ENCODE data around the gene DHRS12. TPM values are rescaled to one million over a fixed set of nuclear protein-coding genes. Genes with fewer than 3 reads are reported as not detected.

The DHRS12 gene
- total and polyA plus RNA-seq, 7 donors, result 7.4 to 26.9 (median 15.8) TPM

- intact Hi-C loops (cut with DNase I), result loop anchor here (5.0 kb wide), 2 partner anchors 196 to 311 kb away; partner anchors contain the start of genes ALG11, ATP7B and NEK5
- DNase-seq, result no peak
- H3K27me3 ChIP-seq, result no peaks in the 10 kb centered on the region
- no peak overlapping the region for H3K4me3 ChIP-seq
- H3K9me3 ChIP-seq, result no peaks in the 10 kb centered on the region
- H3K36me3 ChIP-seq, result no peaks in the 10 kb centered on the region
- H3K27ac ChIP-seq, result no peak overlapping the region
- TF ChIP-seq POLR2AphosphoS5 (IDR thresholded peaks at IDR 0.05), result no peak
- no peak for TF ChIP-seq POLR2A (IDR thresholded peaks at IDR 0.05)
- TF ChIP-seq CTCF (IDR thresholded peaks at IDR 0.05), result no peak
- TF ChIP-seq EP300 (IDR thresholded peaks at IDR 0.05), result no peak
- H3K4me1 ChIP-seq, result peaks cover 0 to 23% (median 15%) of the 10 kb centered on the region in 4 donors
- WGBS, 2 donors, result 83 to 89% methylated on average over 19 of the region's 19 CpGs
These were observed 12.8 kb upstream of the DHRS12 start for GRCh38 chr13:51816604-51817249.

- intact Hi-C loops (cut with DNase I), result loop anchor here (1.0 to 5.0 kb wide), 3 partner anchors 16 to 311 kb away; partner anchors contain the start of genes ALG11, ATP7B and NEK5
- H3K9me3 ChIP-seq, result no peaks in the 10 kb centered on the region
- peaks cover 0 to 23% (median 15%) of the 10 kb centered on the region in 4 donors for H3K4me1 ChIP-seq
- peak; percentile 49 for DNase-seq
- no peak overlapping the region for H3K4me3 ChIP-seq
- H3K27me3 ChIP-seq, result no peaks in the 10 kb centered on the region
- 26 to 76% methylated on average over 11 of the region's 11 CpGs for WGBS, 2 donors
- no peak for TF ChIP-seq POLR2A (IDR thresholded peaks at IDR 0.05)
- TF ChIP-seq CTCF (IDR thresholded peaks at IDR 0.05), result no peak
- no peak for TF ChIP-seq POLR2AphosphoS5 (IDR thresholded peaks at IDR 0.05)
- TF ChIP-seq EP300 (IDR thresholded peaks at IDR 0.05), result no peak
- H3K27ac ChIP-seq, result no peak overlapping the region
- no peaks in the 10 kb centered on the region for H3K36me3 ChIP-seq
These were observed 11.9 kb upstream of the DHRS12 start for GRCh38 chr13:51815848-51816247.

- no peak overlapping the region for H3K27ac ChIP-seq
- H3K27me3 ChIP-seq, result no peaks in the 10 kb centered on the region
- no peaks in the 10 kb centered on the region for H3K9me3 ChIP-seq
- intact Hi-C loops (cut with DNase I), result loop anchor here (1.0 to 5.0 kb wide), 3 partner anchors 17 to 312 kb away; partner anchors contain the start of genes ALG11, ATP7B and NEK5
- H3K4me1 ChIP-seq, result peaks cover 0 to 23% (median 15%) of the 10 kb centered on the region in 4 donors
- TF ChIP-seq CTCF (IDR thresholded peaks at IDR 0.05), result peak; percentile 75 to 83 (median 79)
- TF ChIP-seq EP300 (IDR thresholded peaks at IDR 0.05), result no peak
- TF ChIP-seq POLR2AphosphoS5 (IDR thresholded peaks at IDR 0.05), result peak in 1 of 4 donors; percentile 39
- no peak for TF ChIP-seq POLR2A (IDR thresholded peaks at IDR 0.05)
- 22 to 27% methylated on average over 13 of the region's 13 CpGs for WGBS, 2 donors
- H3K4me3 ChIP-seq, result peak overlapping the region; percentile 6 to 25 (median 18)
- peak; percentile 78 for DNase-seq
- no peaks in the 10 kb centered on the region for H3K36me3 ChIP-seq
These were observed 11.1 kb upstream of the DHRS12 start for GRCh38 chr13:51814825-51815650.

GRCh38 chr13:51814071-51814470 is 10.1 kb upstream of the DHRS12 start:
- WGBS, 2 donors, result 97 to 99% methylated on average over 2 of the region's 2 CpGs
- Histone ChIP-seq H3K27me3 (no peaks in the 10 kb centered on the region), H3K27ac (no peak overlapping the region), H3K4me3 (no peak overlapping the region), H3K9me3 (no peaks in the 10 kb centered on the region), H3K36me3 (no peaks in the 10 kb centered on the region), H3K4me1 (peaks cover 0 to 17% (median 11%) of the 10 kb centered on the region in 4 donors)
- intact Hi-C loops (cut with DNase I), result no loop called here
- DNase-seq, result no peak
- TF ChIP-seq POLR2A (IDR thresholded peaks at IDR 0.05), result no peak
- TF ChIP-seq EP300 (IDR thresholded peaks at IDR 0.05), result no peak
- no peak for TF ChIP-seq CTCF (IDR thresholded peaks at IDR 0.05)
- TF ChIP-seq POLR2AphosphoS5 (IDR thresholded peaks at IDR 0.05), result no peak
